AG04450 (cell line): Measurements from ENCODE around the gene MIS18BP1. TPM values are rescaled to one million over a fixed set of nuclear protein-coding genes. Genes with fewer than 3 reads are reported as not detected.
A peak's percentile ranks its signal among the peaks of the same experiment; 100 is the strongest.

Source experiments
- CTCF ChIA-PET: fragments of 300-600, 350-600 bp; formaldehyde crosslinking; extraction: SDS; loops from one replicate; lab custom pipeline; 2022; ENCODE audit warnings: antibody characterized with exemption, inconsistent platforms; lab: Charles Lee
- POLR2A ChIA-PET: fragments of 350-600 bp; formaldehyde crosslinking; extraction: SDS; loops from one replicate; lab custom pipeline; 2021; ENCODE audit warnings: antibody characterized with exemption, inconsistent platforms; lab: Yijun Ruan, JAX
- DNase-seq: peaks from one replicate; pipeline ENCODE4 v3.0.0-alpha.2; 2011; ENCODE audit warnings: low read depth, low spot score
- H3K27ac ChIP-seq: one replicate; pipeline ENCODE4 v1.5.1; 2012; ENCODE audit warnings: low read depth, low read length, control low read depth
- H3K27me3 ChIP-seq: one replicate; pipeline ENCODE4 v1.6.0; 2012; ENCODE audit warnings: low read length; ENCODE audit not compliant: control insufficient read depth, insufficient read depth
- H3K4me3 ChIP-seq: 2 replicates; pipeline ENCODE4 v1.5.1; 2011; ENCODE audit warnings: mild to moderate bottlenecking, low read depth, low read length, control low read depth
- H3K9me3 ChIP-seq: 2 replicates; pipeline ENCODE4 v1.5.1; 2012; ENCODE audit warnings: low read length; ENCODE audit not compliant: control insufficient read depth, insufficient read depth
- polyA plus RNA-seq: library from polyadenylated mRNA; depleted of rRNA; stranded (reverse); fragments of >200 nt; gene quantifications from 2 replicates; pipeline ENCODE4 v1.2.3, GENCODE V29; 2011
- TF ChIP-seq, protein P1 (sequence below): IDR thresholded peaks from 2 replicates; pipeline ENCODE4 v1.5.1; 2011; ENCODE audit warnings: low read depth, low read length, control low read depth, inconsistent platforms

MIS18BP1 gene
- polyA plus RNA-seq, 1 experiment, result 12.9 TPM

DNA sequence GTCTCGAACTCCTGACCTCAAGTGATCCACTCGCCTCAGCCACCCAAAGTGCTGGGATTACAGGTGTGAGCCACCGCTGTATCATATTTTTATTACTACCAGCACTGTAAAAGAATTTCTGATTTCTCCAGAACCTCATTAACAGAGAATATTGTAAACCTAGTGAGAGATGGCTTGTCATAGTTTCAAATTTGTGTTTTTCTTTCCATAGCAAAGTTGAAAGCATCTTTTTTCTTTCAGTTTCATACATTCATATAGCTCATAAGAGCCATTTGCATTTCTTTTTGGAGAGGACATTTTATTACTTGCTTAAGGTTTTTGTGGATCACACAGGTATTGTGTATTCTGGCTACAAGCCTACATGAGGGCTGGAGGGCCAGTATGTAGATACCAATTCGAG lies 58.0 kb downstream of the MIS18BP1 start:
- Histone ChIP-seq H3K4me3 (no peak overlapping the region), H3K27me3 (no peaks in the 10 kb centered on the region), H3K27ac (no peak overlapping the region), H3K9me3 (no peaks in the 10 kb centered on the region)
- CTCF ChIA-PET, result no interaction called here
- DNase-seq, result no peak
- TF ChIP-seq, protein P1, sequence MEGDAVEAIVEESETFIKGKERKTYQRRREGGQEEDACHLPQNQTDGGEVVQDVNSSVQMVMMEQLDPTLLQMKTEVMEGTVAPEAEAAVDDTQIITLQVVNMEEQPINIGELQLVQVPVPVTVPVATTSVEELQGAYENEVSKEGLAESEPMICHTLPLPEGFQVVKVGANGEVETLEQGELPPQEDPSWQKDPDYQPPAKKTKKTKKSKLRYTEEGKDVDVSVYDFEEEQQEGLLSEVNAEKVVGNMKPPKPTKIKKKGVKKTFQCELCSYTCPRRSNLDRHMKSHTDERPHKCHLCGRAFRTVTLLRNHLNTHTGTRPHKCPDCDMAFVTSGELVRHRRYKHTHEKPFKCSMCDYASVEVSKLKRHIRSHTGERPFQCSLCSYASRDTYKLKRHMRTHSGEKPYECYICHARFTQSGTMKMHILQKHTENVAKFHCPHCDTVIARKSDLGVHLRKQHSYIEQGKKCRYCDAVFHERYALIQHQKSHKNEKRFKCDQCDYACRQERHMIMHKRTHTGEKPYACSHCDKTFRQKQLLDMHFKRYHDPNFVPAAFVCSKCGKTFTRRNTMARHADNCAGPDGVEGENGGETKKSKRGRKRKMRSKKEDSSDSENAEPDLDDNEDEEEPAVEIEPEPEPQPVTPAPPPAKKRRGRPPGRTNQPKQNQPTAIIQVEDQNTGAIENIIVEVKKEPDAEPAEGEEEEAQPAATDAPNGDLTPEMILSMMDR, result no peak
- POLR2A ChIA-PET, result no interaction called here

DNA sequence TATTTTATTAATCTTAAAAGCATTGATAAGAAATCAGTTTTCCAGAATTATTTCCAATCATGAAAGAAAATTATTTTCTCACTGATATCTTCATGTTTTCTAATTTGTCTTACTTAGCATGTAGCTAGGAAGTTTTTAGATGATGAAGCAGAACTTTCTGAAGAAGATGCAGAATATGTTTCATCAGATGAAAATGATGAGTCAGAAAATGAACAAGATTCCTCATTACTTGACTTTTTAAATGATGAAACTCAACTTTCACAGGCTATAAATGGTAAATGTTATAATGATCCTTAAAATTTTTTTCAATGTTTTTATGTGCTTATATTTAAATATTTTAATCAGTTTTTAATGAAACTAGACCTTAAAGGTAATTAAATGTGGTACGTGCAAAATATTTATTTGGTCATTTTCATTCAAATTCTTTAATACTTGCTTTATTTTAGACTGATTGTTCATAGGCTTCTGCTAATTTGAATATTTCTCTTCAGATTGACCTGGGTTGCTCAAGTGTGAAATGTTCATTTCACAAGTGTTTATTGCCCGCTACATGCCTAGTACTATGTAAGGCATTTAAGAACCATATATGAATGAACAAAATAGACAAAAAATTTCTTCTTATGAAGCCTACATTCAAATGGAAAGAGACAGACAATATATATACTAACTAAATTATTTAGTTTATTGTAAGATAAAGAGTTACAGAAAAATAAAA lies 67.7 kb downstream of the MIS18BP1 start:
- no peaks in the 10 kb centered on the region for H3K9me3 ChIP-seq
- no peak overlapping the region for H3K4me3 ChIP-seq
- no peaks in the 10 kb centered on the region for H3K27me3 ChIP-seq
- POLR2A ChIA-PET, result no interaction called here
- DNase-seq, result no peak
- CTCF ChIA-PET, result no interaction called here
- no peak overlapping the region for H3K27ac ChIP-seq
- TF ChIP-seq, protein P1, result no peak

DNA sequence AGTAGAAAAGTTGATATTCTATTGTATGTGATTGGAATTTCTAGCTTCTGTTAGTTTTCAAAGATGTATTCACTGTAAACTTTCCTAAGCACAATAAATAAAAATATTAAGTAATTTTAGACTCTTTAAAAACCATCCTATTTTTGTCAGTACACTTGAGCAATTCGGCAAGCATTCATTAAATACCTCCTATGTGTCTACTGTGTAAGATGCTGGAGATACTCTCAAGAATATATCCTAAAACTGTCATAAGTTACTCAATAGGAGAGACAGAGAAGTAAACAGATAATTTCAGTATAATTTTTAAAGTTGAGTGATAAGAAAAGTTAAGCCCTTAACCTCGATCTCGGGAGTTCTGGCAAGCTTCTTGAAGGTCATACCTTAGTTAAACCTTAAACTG lies 71.2 kb downstream of the MIS18BP1 start:
- CTCF ChIA-PET, result no interaction called here
- TF ChIP-seq, protein P1, result no peak
- H3K9me3 ChIP-seq, result no peaks in the 10 kb centered on the region
- DNase-seq, result no peak
- no peaks in the 10 kb centered on the region for H3K27me3 ChIP-seq
- POLR2A ChIA-PET, result no interaction called here
- H3K27ac ChIP-seq, result no peak overlapping the region
- no peak overlapping the region for H3K4me3 ChIP-seq

DNA sequence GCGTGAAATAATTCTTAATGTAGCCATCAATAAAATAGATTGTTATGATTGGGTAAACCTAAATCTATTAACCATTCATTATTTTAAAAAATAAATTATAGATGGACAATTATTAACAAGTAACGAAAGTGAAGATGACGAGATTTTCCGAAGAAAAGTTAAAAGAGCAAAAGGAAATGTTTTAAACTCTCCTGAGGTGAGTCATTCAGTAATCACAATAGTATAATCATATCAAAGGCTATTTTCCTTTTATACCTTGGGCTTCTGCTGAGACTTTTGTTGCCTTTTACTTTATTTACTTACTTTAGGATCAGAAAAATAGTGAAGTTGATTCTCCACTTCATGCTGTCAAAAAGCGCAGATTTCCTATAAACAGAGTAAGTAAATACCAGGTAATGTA lies 71.7 kb downstream of the MIS18BP1 start:
- DNase-seq, result no peak
- TF ChIP-seq, protein P1, result no peak
- ChIA-PET POLR2A (no interaction called here), CTCF (no interaction called here)
- H3K27me3 ChIP-seq, result no peaks in the 10 kb centered on the region
- H3K4me3 ChIP-seq, result no peak overlapping the region
- no peak overlapping the region for H3K27ac ChIP-seq
- no peaks in the 10 kb centered on the region for H3K9me3 ChIP-seq

DNA sequence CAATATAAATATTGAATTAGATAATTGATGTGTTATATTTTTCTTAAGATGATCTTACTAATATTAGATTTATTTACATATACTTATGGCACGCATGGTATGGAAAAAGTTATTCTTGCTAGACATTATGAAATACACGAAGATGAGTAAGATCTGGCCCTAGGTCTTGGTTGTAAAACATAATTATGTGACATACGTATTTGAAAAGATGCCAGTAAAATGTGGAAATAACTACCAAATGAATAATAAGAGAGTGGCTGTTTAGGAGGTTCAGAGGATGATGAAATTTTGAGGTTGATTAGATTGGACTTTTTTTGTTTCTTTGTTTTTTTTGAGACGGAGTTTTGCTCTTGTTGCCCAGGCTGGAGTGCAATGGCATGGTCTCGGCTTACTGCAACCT lies 75.9 kb downstream of the MIS18BP1 start:
- CTCF ChIA-PET, result no interaction called here
- POLR2A ChIA-PET, result no interaction called here
- peak overlapping the region; percentile 54 for H3K27ac ChIP-seq

More for the DNA sequence above, 75.9 kb downstream of the MIS18BP1 start:
- DNase-seq, result peak; percentile 56
- Histone ChIP-seq H3K9me3 (no peaks in the 10 kb centered on the region), H3K4me3 (no peak overlapping the region), H3K27me3 (no peaks in the 10 kb centered on the region)
- TF ChIP-seq, protein P1, result no peak
